Hepatocyte (in vitro differentiated cells): Measurements from ENCODE around the gene RAP1A. TPM values are rescaled to one million over a fixed set of nuclear protein-coding genes. Genes with fewer than 3 reads are reported as not detected.

Source experiments
- DNase-seq: peaks from one replicate; pipeline ENCODE4 v3.0.0-alpha.2; 2016; ENCODE audit warnings: low spot score
- H2AFZ ChIP-seq: fragments of 200-600 bp; sonication (generic); 2 replicates; pipeline ENCODE4 v1.6.0; 2016; ENCODE audit warnings: antibody characterized with exemption, mild to moderate bottlenecking
- H3K27ac ChIP-seq: fragments of 200-600 bp; sonication (generic); 2 replicates; pipeline ENCODE4 v1.5.1; 2016; ENCODE audit warnings: mild to moderate bottlenecking
- H3K27me3 ChIP-seq: fragments of 200-600 bp; sonication (generic); 2 replicates; pipeline ENCODE4 v1.6.1; 2016
- H3K36me3 ChIP-seq: fragments of 200-600 bp; sonication (generic); replicated peaks from 2 replicates; pipeline ENCODE4 v1.5.1; 2016; ENCODE audit warnings: low read depth; ENCODE audit not compliant: insufficient read depth
- H3K4me1 ChIP-seq: fragments of 200-600 bp; sonication (generic); 2 replicates; pipeline ENCODE4 v1.5.1; 2016; ENCODE audit warnings: mild to moderate bottlenecking, moderate library complexity; ENCODE audit not compliant: insufficient read depth
- H3K4me2 ChIP-seq: fragments of 200-600 bp; sonication (generic); 2 replicates; pipeline ENCODE4 v1.6.0; 2016
- H3K4me3 ChIP-seq: fragments of 200-600 bp; sonication (generic); 2 replicates; pipeline ENCODE4 v1.5.1; 2016; ENCODE audit warnings: mild to moderate bottlenecking
- H3K79me2 ChIP-seq: fragments of 200-600 bp; sonication (generic); 2 replicates; pipeline ENCODE4 v1.6.0; 2017; ENCODE audit warnings: mild to moderate bottlenecking
- H3K9me2 ChIP-seq: fragments of 200-600 bp; sonication (generic); replicated peaks from 2 replicates; pipeline ENCODE4 v1.6.0; 2017; ENCODE audit warnings: mild to moderate bottlenecking; ENCODE audit not compliant: insufficient read depth
- H3K9me3 ChIP-seq: fragments of 200-600 bp; sonication (generic); 2 replicates; pipeline ENCODE4 v1.5.1; 2016; ENCODE audit warnings: low read depth, mild to moderate bottlenecking
- H4K20me1 ChIP-seq: fragments of 200-600 bp; sonication (generic); 2 replicates; pipeline ENCODE4 v1.6.0; 2016; ENCODE audit warnings: mild to moderate bottlenecking; ENCODE audit not compliant: insufficient read depth, poor library complexity, severe bottlenecking
- EZH2 ChIP-seq: fragments of 200-600 bp; sonication (generic); IDR thresholded peaks from 2 replicates; pipeline ENCODE4 v1.6.1; 2016; ENCODE audit warnings: antibody characterized with exemption, mild to moderate bottlenecking, borderline replicate concordance
- EZH2phosphoT487 ChIP-seq: fragments of 200-600 bp; sonication (generic); IDR thresholded peaks from one replicate; pipeline ENCODE4 v1.6.1; 2018; ENCODE audit warnings: antibody characterized with exemption, mild to moderate bottlenecking, low read depth, moderate library complexity; ENCODE audit not compliant: unreplicated experiment, severe bottlenecking
- WGBS: methylation state at CpG from one replicate; pipeline ENCODE4 v1.1.6; 2016; ENCODE audit warnings: low lambda C conversion rate; ENCODE audit errors: missing lambda C conversion rate; 5-methylcytosine and 5-hydroxymethylcytosine counted together
- polyA plus RNA-seq: library from polyadenylated mRNA; unstranded; fragments of >200 nt; fragmentation: Nextera tagmentation; extraction: Ambion mirVana; gene quantifications from 2 replicates; pipeline ENCODE4 v1.2.1, GENCODE V29; 2016
- total RNA-seq: library from RNA; depleted of rRNA; stranded (reverse); fragments of >200 nt; gene quantifications from 2 replicates; pipeline ENCODE4 v1.2.3, GENCODE V29; 2014
- TF ChIP-seq, protein P1 (sequence below): fragments of 200-600 bp; sonication (generic); IDR thresholded peaks from 2 replicates; pipeline ENCODE4 v1.5.1; 2016; ENCODE audit warnings: antibody characterized with exemption, mild to moderate bottlenecking; ENCODE audit not compliant: poor library complexity

Gene RAP1A
- total and polyA plus RNA-seq, 2 experiments from 2014 or later = 48.8 to 49.6 TPM

DNA sequence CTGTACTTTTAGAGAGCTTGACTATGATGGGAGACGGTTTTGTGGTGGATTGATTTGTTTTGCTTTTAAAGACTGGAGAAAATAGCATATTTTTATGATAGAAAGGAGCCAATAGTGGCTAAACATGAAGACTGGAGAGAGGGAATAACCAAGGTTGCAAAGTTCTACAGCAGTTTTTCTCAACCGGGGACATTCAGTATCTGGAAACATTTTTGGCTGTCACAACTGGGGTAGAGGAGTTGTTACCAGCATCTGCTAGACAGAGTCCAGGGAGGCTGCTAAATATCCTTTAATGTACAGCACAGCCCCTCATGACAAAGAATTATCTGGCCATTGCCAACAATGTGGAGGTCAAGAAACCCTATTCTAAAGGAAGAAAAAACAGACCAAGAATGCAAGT lies 38.4 kb upstream of the RAP1A start:
- H3K9me2 ChIP-seq = no peaks in the 10 kb centered on the region
- H3K4me3 ChIP-seq = no peak overlapping the region
- no peaks in the 10 kb centered on the region for H3K9me3 ChIP-seq
- no peaks in the 10 kb centered on the region for H3K27me3 ChIP-seq
- no peak overlapping the region for H3K4me2 ChIP-seq
- WGBS = 95% methylated on average over 2 of the region's 2 CpGs
- no peak overlapping the region for H2AFZ ChIP-seq
- no peak overlapping the region for H3K27ac ChIP-seq
- TF ChIP-seq EZH2phosphoT487 = no peak
- TF ChIP-seq, protein P1, sequence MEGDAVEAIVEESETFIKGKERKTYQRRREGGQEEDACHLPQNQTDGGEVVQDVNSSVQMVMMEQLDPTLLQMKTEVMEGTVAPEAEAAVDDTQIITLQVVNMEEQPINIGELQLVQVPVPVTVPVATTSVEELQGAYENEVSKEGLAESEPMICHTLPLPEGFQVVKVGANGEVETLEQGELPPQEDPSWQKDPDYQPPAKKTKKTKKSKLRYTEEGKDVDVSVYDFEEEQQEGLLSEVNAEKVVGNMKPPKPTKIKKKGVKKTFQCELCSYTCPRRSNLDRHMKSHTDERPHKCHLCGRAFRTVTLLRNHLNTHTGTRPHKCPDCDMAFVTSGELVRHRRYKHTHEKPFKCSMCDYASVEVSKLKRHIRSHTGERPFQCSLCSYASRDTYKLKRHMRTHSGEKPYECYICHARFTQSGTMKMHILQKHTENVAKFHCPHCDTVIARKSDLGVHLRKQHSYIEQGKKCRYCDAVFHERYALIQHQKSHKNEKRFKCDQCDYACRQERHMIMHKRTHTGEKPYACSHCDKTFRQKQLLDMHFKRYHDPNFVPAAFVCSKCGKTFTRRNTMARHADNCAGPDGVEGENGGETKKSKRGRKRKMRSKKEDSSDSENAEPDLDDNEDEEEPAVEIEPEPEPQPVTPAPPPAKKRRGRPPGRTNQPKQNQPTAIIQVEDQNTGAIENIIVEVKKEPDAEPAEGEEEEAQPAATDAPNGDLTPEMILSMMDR = no peak
- no peak for TF ChIP-seq EZH2
- no peaks in the 10 kb centered on the region for H3K79me2 ChIP-seq
- no peaks in the 10 kb centered on the region for H3K4me1 ChIP-seq
- DNase-seq = no peak
- no peaks in the 10 kb centered on the region for H4K20me1 ChIP-seq
- no peaks in the 10 kb centered on the region for H3K36me3 ChIP-seq

DNA sequence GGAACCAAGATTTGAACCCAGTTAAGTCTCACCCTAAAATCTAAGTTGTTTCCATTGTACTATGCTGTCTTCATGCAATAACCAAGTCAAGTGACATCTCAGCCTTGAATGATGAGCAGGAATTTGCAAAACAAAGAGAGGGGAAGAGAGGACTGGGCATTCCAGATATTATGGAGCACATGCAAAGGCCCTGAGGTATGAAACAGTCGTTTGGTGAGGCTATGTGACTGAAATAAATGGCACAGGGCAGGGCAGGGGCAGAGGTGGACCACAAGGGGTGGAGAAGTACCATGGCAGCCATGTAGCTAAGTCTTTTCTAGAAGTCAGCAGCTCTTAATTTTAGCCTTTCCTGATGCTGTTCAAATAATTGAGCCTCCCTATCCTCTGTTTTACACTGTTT lies 37.6 kb upstream of the RAP1A start:
- no peak for DNase-seq
- TF ChIP-seq, protein P1 = no peak
- TF ChIP-seq EZH2phosphoT487 = no peak
- no peak for TF ChIP-seq EZH2
- Histone ChIP-seq H3K9me3 (no peaks in the 10 kb centered on the region), H3K27ac (no peak overlapping the region), H3K79me2 (no peaks in the 10 kb centered on the region), H3K36me3 (no peaks in the 10 kb centered on the region), H2AFZ (no peak overlapping the region), H4K20me1 (no peaks in the 10 kb centered on the region), H3K4me1 (no peaks in the 10 kb centered on the region), H3K4me3 (no peak overlapping the region), H3K27me3 (no peaks in the 10 kb centered on the region), H3K4me2 (no peak overlapping the region), H3K9me2 (no peaks in the 10 kb centered on the region)
- WGBS = 73% methylated on average over 1 of the region's 1 CpG

DNA sequence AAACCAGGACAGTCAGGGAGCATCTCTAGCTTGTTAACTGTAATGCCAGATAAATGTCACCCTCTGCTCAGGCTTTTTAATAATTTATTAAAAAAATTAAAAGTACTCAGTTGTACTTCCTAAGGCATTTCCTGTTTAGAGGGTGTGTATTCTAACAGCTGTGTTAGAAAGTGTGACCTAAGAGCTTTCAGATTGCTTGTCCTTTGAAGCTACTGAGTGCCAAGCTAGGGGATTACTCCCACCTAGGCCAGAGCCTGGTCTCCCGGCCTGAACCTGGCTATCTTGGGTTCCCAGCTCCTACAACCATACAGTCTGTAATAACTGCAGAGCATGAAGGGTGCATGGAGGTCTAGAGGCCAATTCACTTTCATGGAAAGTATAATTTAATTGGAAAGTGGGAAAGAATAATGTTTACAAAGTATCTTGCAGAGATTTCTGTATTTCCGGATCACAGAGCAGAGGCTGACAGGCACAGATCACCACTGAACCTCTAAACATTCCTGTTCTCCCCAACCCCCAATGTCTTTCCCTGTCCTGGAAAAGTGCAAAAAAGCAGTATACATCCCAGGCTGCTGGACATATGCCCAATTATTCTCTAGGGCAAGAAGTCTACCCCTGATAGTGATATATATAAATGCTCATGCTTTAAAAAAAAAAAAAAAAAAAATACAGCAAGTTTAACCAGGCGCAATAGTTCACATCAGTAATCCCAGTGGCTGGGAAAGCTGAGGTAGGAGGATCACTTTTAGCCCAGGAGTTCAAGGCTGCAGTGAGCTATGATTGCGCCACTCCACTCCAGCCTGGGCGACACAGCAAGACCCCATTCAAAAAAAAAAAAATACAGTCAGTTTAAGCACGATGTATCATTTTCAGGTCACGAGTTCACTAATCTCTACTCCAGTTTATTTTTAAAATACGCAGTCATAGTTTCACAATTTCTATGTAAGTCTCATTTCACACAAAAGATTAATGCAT lies 36.7 kb upstream of the RAP1A start:
- Histone ChIP-seq H3K9me3 (no peaks in the 10 kb centered on the region), H4K20me1 (no peaks in the 10 kb centered on the region), H3K27ac (no peak overlapping the region), H3K9me2 (no peaks in the 10 kb centered on the region), H3K4me1 (no peaks in the 10 kb centered on the region), H3K79me2 (no peaks in the 10 kb centered on the region), H3K4me3 (no peak overlapping the region), H3K27me3 (no peaks in the 10 kb centered on the region), H3K36me3 (no peaks in the 10 kb centered on the region), H2AFZ (no peak overlapping the region), H3K4me2 (no peak overlapping the region)
- TF ChIP-seq, protein P1 = no peak
- TF ChIP-seq EZH2phosphoT487 = no peak
- no peak for TF ChIP-seq EZH2
- DNase-seq = no peak
- 89% methylated on average over 8 of the region's 8 CpGs for WGBS
